GM12864 (cell line): ENCODE measurements around the gene SNCB.

ENCODE experiments used
- DNase-seq: peaks from one replicate; pipeline ENCODE4 v3.0.0-alpha.2; 2011; ENCODE audit warnings: low read depth
- H3K4me3 ChIP-seq: 2 replicates; pipeline ENCODE4 v1.5.1; 2011; ENCODE audit warnings: mild to moderate bottlenecking, low read depth, low read length, control low read depth
- CTCF ChIP-seq: IDR thresholded peaks from 2 replicates; pipeline ENCODE4 v1.5.1; 2011; ENCODE audit warnings: low read depth, mild to moderate bottlenecking, moderate library complexity, low read length, control low read depth, inconsistent platforms; ENCODE audit errors: missing control alignments

Gene SNCB

GRCh38 chr5:176674799-176675198, 44.5 kb upstream of the SNCB start:
- DNase-seq = no peak
- TF ChIP-seq CTCF = no peak
- no peak overlapping the region for H3K4me3 ChIP-seq

GRCh38 chr5:176673651-176674583, 43.6 kb upstream of the SNCB start:
- DNase-seq = no peak
- H3K4me3 ChIP-seq = no peak overlapping the region
- no peak for TF ChIP-seq CTCF

- DNase-seq = no peak
- no peak for TF ChIP-seq CTCF
- no peak overlapping the region for H3K4me3 ChIP-seq
These were observed 41.8 kb upstream of the SNCB start for GRCh38 chr5:176671890-176672747.

- no peak overlapping the region for H3K4me3 ChIP-seq
- TF ChIP-seq CTCF = no peak
- no peak for DNase-seq
These were observed 41.1 kb upstream of the SNCB start for GRCh38 chr5:176671399-176671798.

- no peak for TF ChIP-seq CTCF
- H3K4me3 ChIP-seq = no peak overlapping the region
- DNase-seq = no peak
These were observed 40.1 kb upstream of the SNCB start for GRCh38 chr5:176670449-176670848.

- no peak for TF ChIP-seq CTCF
- no peak for DNase-seq
- no peak overlapping the region for H3K4me3 ChIP-seq
These were observed 37.3 kb upstream of the SNCB start for GRCh38 chr5:176667637-176668036.
